ENCODE results near the gene ARHGEF16. TPM values are rescaled to one million over a fixed set of nuclear protein-coding genes. Genes with fewer than 3 reads are reported as not detected.

ARHGEF16 gene
- total RNA-seq, 3 donors from 2014 or later: 0.80 to 16.2 (median 15.1) TPM

- no peak for DNase-seq (ENCODE audit: low spot score in 2 of 2)
- Histone ChIP-seq H3K27ac (no peak overlapping the region), H3K36me3 (no peaks in the 10 kb centered on the region), H3K9me3 (no peaks in the 10 kb centered on the region), H3K4me3 (no peak overlapping the region), H3K27me3 (no peaks in the 10 kb centered on the region), H3K4me1 (no peaks in the 10 kb centered on the region)
- no peak for TF ChIP-seq POLR2A (IDR thresholded peaks at IDR 0.05)
- no peak for TF ChIP-seq POLR2AphosphoS5 (IDR thresholded peaks at IDR 0.05)
- TF ChIP-seq CTCF (IDR thresholded peaks at IDR 0.05): no peak
- intact Hi-C loops (cut with DNase I; ENCODE audit: low total_unique reads): no loop called here
These were observed 20.0 kb downstream of the ARHGEF16 start for GRCh38 chr1:3474421-3474820.

- Histone ChIP-seq H3K9me3 (no peaks in the 10 kb centered on the region), H3K4me3 (no peak overlapping the region), H3K4me1 (no peaks in the 10 kb centered on the region), H3K27ac (no peak overlapping the region), H3K36me3 (no peaks in the 10 kb centered on the region), H3K27me3 (no peaks in the 10 kb centered on the region)
- intact Hi-C loops (cut with DNase I; ENCODE audit: low total_unique reads): no loop called here
- TF ChIP-seq CTCF (IDR thresholded peaks at IDR 0.05): no peak
- TF ChIP-seq POLR2A (IDR thresholded peaks at IDR 0.05): no peak
- TF ChIP-seq POLR2AphosphoS5 (IDR thresholded peaks at IDR 0.05): no peak
- no peak for DNase-seq (ENCODE audit: low spot score in 2 of 2)
These were observed 21.5 kb downstream of the ARHGEF16 start for GRCh38 chr1:3475839-3476573.

- Histone ChIP-seq H3K4me3 (no peak overlapping the region), H3K36me3 (no peaks in the 10 kb centered on the region), H3K9me3 (no peaks in the 10 kb centered on the region), H3K27ac (no peak overlapping the region), H3K27me3 (no peaks in the 10 kb centered on the region), H3K4me1 (no peaks in the 10 kb centered on the region)
- TF ChIP-seq CTCF (IDR thresholded peaks at IDR 0.05): no peak
- TF ChIP-seq POLR2AphosphoS5 (IDR thresholded peaks at IDR 0.05): no peak
- TF ChIP-seq POLR2A (IDR thresholded peaks at IDR 0.05): no peak
- intact Hi-C loops (cut with DNase I; ENCODE audit: low total_unique reads): no loop called here
- DNase-seq (ENCODE audit: low spot score in 2 of 2): no peak
These were observed 22.2 kb downstream of the ARHGEF16 start for GRCh38 chr1:3476666-3477065.

- Histone ChIP-seq H3K9me3 (no peaks in the 10 kb centered on the region), H3K4me3 (no peak overlapping the region), H3K27me3 (no peaks in the 10 kb centered on the region), H3K36me3 (no peaks in the 10 kb centered on the region), H3K27ac (no peak overlapping the region), H3K4me1 (no peaks in the 10 kb centered on the region)
- TF ChIP-seq POLR2AphosphoS5 (IDR thresholded peaks at IDR 0.05) (no peak), CTCF (IDR thresholded peaks at IDR 0.05) (no peak), POLR2A (IDR thresholded peaks at IDR 0.05) (no peak)
- no peak for DNase-seq (ENCODE audit: low spot score in 2 of 2)
- intact Hi-C loops (cut with DNase I; ENCODE audit: low total_unique reads): no loop called here
These were observed 23.0 kb downstream of the ARHGEF16 start for GRCh38 chr1:3477241-3477995.

GRCh38 chr1:3478187-3478586, 23.7 kb downstream of the ARHGEF16 start:
- Histone ChIP-seq H3K4me1 (no peaks in the 10 kb centered on the region), H3K4me3 (no peak overlapping the region), H3K9me3 (no peaks in the 10 kb centered on the region), H3K27ac (no peak overlapping the region), H3K27me3 (no peaks in the 10 kb centered on the region), H3K36me3 (no peaks in the 10 kb centered on the region)
- intact Hi-C loops (cut with DNase I; ENCODE audit: low total_unique reads): no loop called here
- TF ChIP-seq POLR2AphosphoS5 (IDR thresholded peaks at IDR 0.05) (no peak), POLR2A (IDR thresholded peaks at IDR 0.05) (no peak), CTCF (IDR thresholded peaks at IDR 0.05) (no peak)
- DNase-seq (ENCODE audit: low spot score in 2 of 2): no peak

Measured in breast epithelium (tissue), 4 donors.